ENCODE measurements around the gene RASA3. TPM values are rescaled to one million over a fixed set of nuclear protein-coding genes. Genes with fewer than 3 reads are reported as not detected.

Gene RASA3
- total RNA-seq, 1 donor from 2014 or later, result 2.6 TPM

DNA sequence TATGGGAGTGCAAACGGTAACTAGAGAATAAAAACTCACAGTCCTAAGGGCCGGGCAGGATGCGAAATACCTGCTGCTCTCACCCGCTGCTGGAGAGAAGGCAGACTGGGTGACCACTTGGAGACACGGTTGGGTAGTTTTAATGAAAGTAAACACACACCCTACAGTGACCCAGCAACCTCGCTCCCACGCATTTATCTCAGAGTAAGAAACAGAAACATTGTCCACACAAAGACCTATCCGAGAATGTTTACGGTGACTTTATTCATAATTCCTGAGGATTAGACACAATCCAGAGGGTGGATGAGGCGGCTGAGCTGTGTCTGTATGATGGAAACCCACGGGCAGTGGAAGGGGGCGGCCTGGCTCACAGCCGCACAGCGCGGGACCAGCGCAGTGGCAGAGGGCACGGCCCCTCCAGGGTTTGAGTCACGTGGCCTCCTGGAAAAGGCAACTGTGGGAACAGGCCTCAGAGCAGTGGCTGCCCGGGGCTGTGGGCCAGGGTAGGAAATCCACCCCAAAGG, 85.0 kb downstream of the RASA3 start:
- TF ChIP-seq CTCF (IDR thresholded peaks at IDR 0.05; ENCODE audit: insufficient read depth, low read length, severe bottlenecking), result no peak
- H3K4me3 ChIP-seq (ENCODE audit: low read depth, low read length), result no peak overlapping the region
- H3K27me3 ChIP-seq (ENCODE audit: control insufficient read depth, insufficient read depth, low read length), result no peaks in the 10 kb centered on the region
- FAIRE-seq (no peak), DNase-seq (ENCODE audit: low read depth) (no peak)
- H3K36me3 ChIP-seq (ENCODE audit: control insufficient read depth, insufficient read depth, low read length), result no peaks in the 10 kb centered on the region

DNA sequence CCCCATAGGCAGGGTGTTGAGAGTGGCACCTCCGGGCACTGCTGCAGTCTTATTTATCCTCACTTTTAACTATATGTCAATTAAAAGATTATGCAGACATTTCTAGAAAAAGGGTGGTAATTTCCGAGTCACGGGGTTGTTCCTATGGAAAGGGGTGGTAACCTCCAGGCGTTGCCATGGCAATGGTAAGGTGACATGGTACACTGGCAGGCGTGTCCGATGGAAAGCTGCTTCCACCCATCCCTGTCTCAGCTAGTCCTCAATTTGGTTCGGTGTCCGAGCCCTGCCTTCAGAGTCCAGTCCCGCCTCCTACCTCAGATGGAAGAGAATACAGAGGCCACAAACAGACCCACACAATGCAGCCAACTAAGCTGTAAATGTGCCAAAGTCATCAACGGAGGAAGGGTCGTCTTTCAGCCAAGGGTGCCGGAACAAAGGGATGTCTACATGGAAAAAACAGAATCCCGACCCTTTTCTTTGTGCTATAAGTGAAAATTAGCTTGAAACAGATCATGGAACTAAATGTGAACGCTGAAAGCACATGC, 85.9 kb downstream of the RASA3 start:
- FAIRE-seq, result no peak
- no peaks in the 10 kb centered on the region for H3K36me3 ChIP-seq (ENCODE audit: control insufficient read depth, insufficient read depth, low read length)
- DNase-seq (ENCODE audit: low read depth), result no peak
- TF ChIP-seq CTCF (IDR thresholded peaks at IDR 0.05; ENCODE audit: insufficient read depth, low read length, severe bottlenecking), result no peak
- H3K27me3 ChIP-seq (ENCODE audit: control insufficient read depth, insufficient read depth, low read length), result no peaks in the 10 kb centered on the region
- H3K4me3 ChIP-seq (ENCODE audit: low read depth, low read length), result no peak overlapping the region

DNA sequence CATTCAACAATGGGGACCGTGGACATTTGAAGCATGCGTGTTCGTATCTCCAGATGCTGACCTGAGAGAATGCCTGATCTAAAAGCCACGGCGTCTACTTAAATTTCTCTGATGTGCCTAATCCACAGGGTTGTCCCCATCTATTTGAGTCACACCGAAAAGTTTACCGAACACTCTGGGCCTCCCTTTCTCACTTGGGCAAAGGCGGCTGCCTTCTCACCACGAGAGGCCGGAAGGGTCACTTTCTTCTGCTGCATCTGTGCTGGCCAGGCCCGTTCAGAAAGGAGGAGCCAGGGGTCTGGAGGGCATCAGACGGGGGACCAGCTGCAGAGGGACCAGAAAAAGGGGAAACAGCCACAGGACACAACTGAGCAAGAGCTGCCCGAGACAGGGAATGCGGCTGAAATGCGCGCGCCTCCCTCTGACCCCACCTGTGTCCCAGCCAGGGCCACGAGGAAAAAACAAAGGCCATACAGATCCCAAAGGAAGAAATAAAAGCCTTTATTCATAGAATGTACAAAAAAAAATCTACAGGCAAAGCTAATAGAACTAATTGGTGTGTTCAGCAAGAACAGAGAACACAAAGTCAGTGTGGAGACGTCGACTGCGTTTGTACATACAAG, 87.2 kb downstream of the RASA3 start:
- TF ChIP-seq CTCF (IDR thresholded peaks at IDR 0.05; ENCODE audit: insufficient read depth, low read length, severe bottlenecking), result no peak
- FAIRE-seq, result no peak
- H3K4me3 ChIP-seq (ENCODE audit: low read depth, low read length), result no peak overlapping the region
- DNase-seq (ENCODE audit: low read depth), result no peak
- no peaks in the 10 kb centered on the region for H3K27me3 ChIP-seq (ENCODE audit: control insufficient read depth, insufficient read depth, low read length)
- H3K36me3 ChIP-seq (ENCODE audit: control insufficient read depth, insufficient read depth, low read length), result no peaks in the 10 kb centered on the region

DNA sequence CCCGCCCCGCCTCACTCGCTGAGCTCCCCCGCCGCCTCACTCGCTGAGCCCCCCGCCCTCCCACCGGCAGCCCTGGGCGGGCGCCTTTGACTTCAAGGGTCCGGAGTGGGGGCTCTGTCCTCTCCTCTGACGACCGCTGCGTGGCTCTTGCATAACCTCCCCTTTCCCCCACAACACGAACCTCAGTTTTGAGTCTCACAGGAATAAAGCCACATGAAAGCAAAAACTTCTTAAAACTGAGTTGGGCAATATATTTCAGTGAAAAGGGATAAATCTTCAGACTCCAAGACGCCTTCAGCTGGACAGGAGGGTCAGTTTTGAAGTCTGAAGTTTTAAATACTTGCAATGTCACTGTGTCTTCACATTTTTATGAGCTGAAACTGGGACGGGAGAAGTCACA, 87.9 kb downstream of the RASA3 start:
- FAIRE-seq, result no peak
- Histone ChIP-seq H3K4me3 (ENCODE audit: low read depth, low read length) (no peak overlapping the region), H3K27me3 (ENCODE audit: control insufficient read depth, insufficient read depth, low read length) (no peaks in the 10 kb centered on the region), H3K36me3 (ENCODE audit: control insufficient read depth, insufficient read depth, low read length) (no peaks in the 10 kb centered on the region)
- no peak for DNase-seq (ENCODE audit: low read depth)
- TF ChIP-seq CTCF (IDR thresholded peaks at IDR 0.05; ENCODE audit: insufficient read depth, low read length, severe bottlenecking), result no peak

DNA sequence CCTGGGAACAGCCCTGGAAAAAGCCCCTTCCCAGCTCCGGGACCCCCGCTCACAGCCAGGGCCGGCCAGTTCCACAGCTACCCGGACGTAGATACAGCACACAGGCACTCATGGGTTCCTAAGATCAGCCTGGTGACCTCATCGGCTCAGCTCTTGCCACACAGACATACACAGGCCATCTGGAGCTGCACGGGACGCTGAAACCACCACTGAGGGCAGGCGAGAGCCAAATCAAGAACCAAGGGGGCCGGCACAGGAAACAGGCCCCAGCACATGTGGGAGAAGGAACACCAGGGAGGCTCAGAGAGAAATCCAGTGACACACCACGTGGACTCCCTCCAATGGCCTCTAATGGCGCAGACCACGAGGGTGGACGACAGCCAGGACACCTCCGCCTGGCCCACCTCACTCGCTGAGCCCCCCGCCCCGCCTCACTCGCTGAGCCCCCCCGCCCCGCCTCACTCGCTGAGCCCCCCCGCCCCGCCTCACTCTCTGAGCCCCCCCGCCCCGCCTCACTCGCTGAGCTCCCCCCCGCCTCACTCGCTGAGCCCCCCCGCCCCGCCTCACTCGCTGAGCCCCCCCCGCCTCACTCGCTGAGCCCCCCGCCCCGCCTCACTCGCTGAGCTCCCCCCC, 88.9 kb downstream of the RASA3 start:
- DNase-seq (ENCODE audit: low read depth) (no peak), FAIRE-seq (no peak)
- TF ChIP-seq CTCF (IDR thresholded peaks at IDR 0.05; ENCODE audit: insufficient read depth, low read length, severe bottlenecking), result no peak
- no peak overlapping the region for H3K4me3 ChIP-seq (ENCODE audit: low read depth, low read length)
- H3K36me3 ChIP-seq (ENCODE audit: control insufficient read depth, insufficient read depth, low read length), result no peaks in the 10 kb centered on the region
- no peaks in the 10 kb centered on the region for H3K27me3 ChIP-seq (ENCODE audit: control insufficient read depth, insufficient read depth, low read length)

Measured in bronchial epithelial cell (primary cell).